ENCODE data around the gene LIPC. TPM values are rescaled to one million over a fixed set of nuclear protein-coding genes. Genes with fewer than 3 reads are reported as not detected.

Gene LIPC
- total RNA-seq, 1 experiment from 2014 or later: not detected

- TF ChIP-seq ARID4B (CRISPR knock-in tag; IDR thresholded peaks at IDR 0.05; ENCODE audit: borderline replicate concordance) (no peak), NR2C2 (CRISPR knock-in tag; IDR thresholded peaks at IDR 0.05) (no peak), FOXP1 (CRISPR knock-in tag; IDR thresholded peaks at IDR 0.05; ENCODE audit: borderline replicate concordance) (no peak), ZNF138 (CRISPR knock-in tag; conservative IDR thresholded peaks at IDR 0.05) (no peak), MLX (CRISPR knock-in tag; IDR thresholded peaks at IDR 0.05) (no peak), HMGA2 (CRISPR knock-in tag; IDR thresholded peaks at IDR 0.05) (no peak), AR (CRISPR knock-in tag; IDR thresholded peaks at IDR 0.05) (no peak)
- TF ChIP-seq, protein P1, sequence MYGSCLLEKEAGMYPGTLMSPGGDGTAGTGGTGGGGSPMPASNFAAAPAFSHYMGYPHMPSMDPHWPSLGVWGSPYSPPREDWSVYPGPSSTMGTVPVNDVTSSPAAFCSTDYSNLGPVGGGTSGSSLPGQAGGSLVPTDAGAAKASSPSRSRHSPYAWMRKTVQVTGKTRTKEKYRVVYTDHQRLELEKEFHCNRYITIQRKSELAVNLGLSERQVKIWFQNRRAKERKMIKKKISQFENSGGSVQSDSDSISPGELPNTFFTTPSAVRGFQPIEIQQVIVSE (CRISPR knock-in tag; IDR thresholded peaks at IDR 0.05; ENCODE audit: borderline replicate concordance): no peak
- TF ChIP-seq, protein P2, sequence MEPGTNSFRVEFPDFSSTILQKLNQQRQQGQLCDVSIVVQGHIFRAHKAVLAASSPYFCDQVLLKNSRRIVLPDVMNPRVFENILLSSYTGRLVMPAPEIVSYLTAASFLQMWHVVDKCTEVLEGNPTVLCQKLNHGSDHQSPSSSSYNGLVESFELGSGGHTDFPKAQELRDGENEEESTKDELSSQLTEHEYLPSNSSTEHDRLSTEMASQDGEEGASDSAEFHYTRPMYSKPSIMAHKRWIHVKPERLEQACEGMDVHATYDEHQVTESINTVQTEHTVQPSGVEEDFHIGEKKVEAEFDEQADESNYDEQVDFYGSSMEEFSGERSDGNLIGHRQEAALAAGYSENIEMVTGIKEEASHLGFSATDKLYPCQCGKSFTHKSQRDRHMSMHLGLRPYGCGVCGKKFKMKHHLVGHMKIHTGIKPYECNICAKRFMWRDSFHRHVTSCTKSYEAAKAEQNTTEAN (CRISPR knock-in tag; IDR thresholded peaks at IDR 0.05): no peak
- TF ChIP-seq, protein P3, sequence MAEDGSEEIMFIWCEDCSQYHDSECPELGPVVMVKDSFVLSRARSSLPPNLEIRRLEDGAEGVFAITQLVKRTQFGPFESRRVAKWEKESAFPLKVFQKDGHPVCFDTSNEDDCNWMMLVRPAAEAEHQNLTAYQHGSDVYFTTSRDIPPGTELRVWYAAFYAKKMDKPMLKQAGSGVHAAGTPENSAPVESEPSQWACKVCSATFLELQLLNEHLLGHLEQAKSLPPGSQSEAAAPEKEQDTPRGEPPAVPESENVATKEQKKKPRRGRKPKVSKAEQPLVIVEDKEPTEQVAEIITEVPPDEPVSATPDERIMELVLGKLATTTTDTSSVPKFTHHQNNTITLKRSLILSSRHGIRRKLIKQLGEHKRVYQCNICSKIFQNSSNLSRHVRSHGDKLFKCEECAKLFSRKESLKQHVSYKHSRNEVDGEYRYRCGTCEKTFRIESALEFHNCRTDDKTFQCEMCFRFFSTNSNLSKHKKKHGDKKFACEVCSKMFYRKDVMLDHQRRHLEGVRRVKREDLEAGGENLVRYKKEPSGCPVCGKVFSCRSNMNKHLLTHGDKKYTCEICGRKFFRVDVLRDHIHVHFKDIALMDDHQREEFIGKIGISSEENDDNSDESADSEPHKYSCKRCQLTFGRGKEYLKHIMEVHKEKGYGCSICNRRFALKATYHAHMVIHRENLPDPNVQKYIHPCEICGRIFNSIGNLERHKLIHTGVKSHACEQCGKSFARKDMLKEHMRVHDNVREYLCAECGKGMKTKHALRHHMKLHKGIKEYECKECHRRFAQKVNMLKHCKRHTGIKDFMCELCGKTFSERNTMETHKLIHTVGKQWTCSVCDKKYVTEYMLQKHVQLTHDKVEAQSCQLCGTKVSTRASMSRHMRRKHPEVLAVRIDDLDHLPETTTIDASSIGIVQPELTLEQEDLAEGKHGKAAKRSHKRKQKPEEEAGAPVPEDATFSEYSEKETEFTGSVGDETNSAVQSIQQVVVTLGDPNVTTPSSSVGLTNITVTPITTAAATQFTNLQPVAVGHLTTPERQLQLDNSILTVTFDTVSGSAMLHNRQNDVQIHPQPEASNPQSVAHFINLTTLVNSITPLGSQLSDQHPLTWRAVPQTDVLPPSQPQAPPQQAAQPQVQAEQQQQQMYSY (CRISPR knock-in tag; IDR thresholded peaks at IDR 0.05): no peak
- TF ChIP-seq, protein P4, sequence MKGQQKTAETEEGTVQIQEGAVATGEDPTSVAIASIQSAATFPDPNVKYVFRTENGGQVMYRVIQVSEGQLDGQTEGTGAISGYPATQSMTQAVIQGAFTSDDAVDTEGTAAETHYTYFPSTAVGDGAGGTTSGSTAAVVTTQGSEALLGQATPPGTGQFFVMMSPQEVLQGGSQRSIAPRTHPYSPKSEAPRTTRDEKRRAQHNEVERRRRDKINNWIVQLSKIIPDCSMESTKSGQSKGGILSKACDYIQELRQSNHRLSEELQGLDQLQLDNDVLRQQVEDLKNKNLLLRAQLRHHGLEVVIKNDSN (CRISPR knock-in tag; IDR thresholded peaks at IDR 0.05): no peak
- TF ChIP-seq, protein P5, sequence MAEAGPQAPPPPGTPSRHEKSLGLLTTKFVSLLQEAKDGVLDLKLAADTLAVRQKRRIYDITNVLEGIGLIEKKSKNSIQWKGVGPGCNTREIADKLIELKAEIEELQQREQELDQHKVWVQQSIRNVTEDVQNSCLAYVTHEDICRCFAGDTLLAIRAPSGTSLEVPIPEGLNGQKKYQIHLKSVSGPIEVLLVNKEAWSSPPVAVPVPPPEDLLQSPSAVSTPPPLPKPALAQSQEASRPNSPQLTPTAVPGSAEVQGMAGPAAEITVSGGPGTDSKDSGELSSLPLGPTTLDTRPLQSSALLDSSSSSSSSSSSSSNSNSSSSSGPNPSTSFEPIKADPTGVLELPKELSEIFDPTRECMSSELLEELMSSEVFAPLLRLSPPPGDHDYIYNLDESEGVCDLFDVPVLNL (CRISPR knock-in tag; IDR thresholded peaks at IDR 0.05; ENCODE audit: borderline replicate concordance, low read depth): no peak
Measured at GRCh38 chr15:58512522-58512921, 80.7 kb downstream of the LIPC start (continued).
